Measurements from ENCODE around the gene RNF212B. TPM values are rescaled to one million over a fixed set of nuclear protein-coding genes. Genes with fewer than 3 reads are reported as not detected.
"Not testable (repeated sequence)": the region's sequence is repeated elsewhere in the genome, so short reads cannot be mapped to it uniquely, and the experiment has no call there.

The RNF212B gene
- total RNA-seq, 1 donor = not detected

- TF ChIP-seq CTCF (IDR thresholded peaks at IDR 0.05; ENCODE audit: insufficient read depth, low read length) = no peak
Observed at GRCh38 chr14:23269193-23269592, 31.5 kb downstream of the RNF212B start.

DNA sequence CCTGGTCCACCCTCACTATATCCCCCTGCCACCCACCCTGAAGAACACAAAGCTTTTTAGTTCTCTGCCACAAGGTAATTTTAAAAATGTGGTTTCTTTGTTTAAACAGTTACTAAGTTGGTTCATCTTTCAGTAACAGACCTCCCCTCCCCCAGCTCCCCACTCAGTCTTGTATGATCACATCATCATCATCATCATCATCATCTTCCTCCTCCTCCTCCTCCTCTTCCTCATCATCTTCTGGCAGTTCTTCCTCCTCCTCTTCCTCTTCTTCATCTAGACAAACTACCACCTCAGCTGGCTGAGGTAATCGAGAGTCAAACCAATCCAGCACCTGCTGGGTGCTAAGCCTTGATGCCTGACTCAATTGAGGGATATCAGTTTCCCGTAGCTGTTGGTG is 37.7 kb downstream of the RNF212B start:
- DNase-seq (ENCODE audit: low read depth) = no peak
- H3K4me3 ChIP-seq (ENCODE audit: low read depth, low read length) = no peak overlapping the region
- no peak for TF ChIP-seq CTCF (IDR thresholded peaks at IDR 0.05; ENCODE audit: insufficient read depth, low read length)

More at GRCh38 chr14:23269193-23269592, 31.5 kb downstream of the RNF212B start:
- DNase-seq (ENCODE audit: low read depth) = no peak
- no peak overlapping the region for H3K4me3 ChIP-seq (ENCODE audit: low read depth, low read length)

GRCh38 chr14:23277189-23277588 is 39.5 kb downstream of the RNF212B start:
- no peak overlapping the region for H3K4me3 ChIP-seq (ENCODE audit: low read depth, low read length)
- no peak for DNase-seq (ENCODE audit: low read depth)
- TF ChIP-seq CTCF (IDR thresholded peaks at IDR 0.05; ENCODE audit: insufficient read depth, low read length) = no peak

GRCh38 chr14:23277928-23278327 is 40.2 kb downstream of the RNF212B start:
- not testable (repeated sequence) for H3K4me3 ChIP-seq (ENCODE audit: low read depth, low read length); DNase-seq (ENCODE audit: low read depth)

GRCh38 chr14:23281247-23281646 is 43.5 kb downstream of the RNF212B start:
- no peak for DNase-seq (ENCODE audit: low read depth)
- no peak for TF ChIP-seq CTCF (IDR thresholded peaks at IDR 0.05; ENCODE audit: insufficient read depth, low read length)
- no peak overlapping the region for H3K4me3 ChIP-seq (ENCODE audit: low read depth, low read length)

GRCh38 chr14:23284654-23285529 is 47.2 kb downstream of the RNF212B start:
- peak; percentile 35 for DNase-seq (ENCODE audit: low read depth)
- TF ChIP-seq CTCF (IDR thresholded peaks at IDR 0.05; ENCODE audit: insufficient read depth, low read length) = no peak

DNA sequence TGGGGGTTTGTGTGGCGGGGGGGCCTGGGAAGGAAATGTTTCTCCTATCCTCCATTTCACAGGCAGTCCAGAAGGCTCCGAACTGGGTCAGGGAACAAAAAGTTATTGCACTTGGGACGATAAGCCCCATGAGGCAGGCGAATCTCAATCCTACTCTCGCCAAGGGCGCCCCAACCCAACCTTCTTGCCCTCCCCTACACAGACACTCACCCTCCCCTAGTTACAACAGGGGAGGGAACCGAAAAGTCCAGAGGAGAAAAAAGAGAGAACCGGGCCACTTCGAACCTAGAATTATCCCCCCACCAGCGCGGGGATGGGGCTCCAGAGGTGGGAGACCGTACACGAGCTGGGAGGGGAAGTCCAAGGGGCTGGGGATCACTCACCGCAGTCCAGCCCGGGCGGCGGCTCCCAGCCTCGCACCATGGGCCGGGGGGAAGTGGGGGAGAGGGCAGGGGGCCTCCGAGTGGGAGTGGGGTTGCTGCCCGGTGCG is 47.8 kb downstream of the RNF212B start:
- TF ChIP-seq CTCF (IDR thresholded peaks at IDR 0.05; ENCODE audit: insufficient read depth, low read length) = no peak
- peak overlapping the region; percentile 74 for H3K4me3 ChIP-seq (ENCODE audit: low read depth, low read length)
- DNase-seq (ENCODE audit: low read depth) = no peak

More at GRCh38 chr14:23284654-23285529, 47.2 kb downstream of the RNF212B start:
- H3K4me3 ChIP-seq (ENCODE audit: low read depth, low read length) = peak overlapping the region; percentile 74

All from fibroblast of the aortic adventitia (primary cell).